B cell (primary cell): ENCODE results near the gene TNFRSF9.
"Not testable (repeated sequence)": the region's sequence is repeated elsewhere in the genome, so short reads cannot be mapped to it uniquely, and the experiment has no call there.

Experiments used
- CTCF ChIP-seq: fragments of 200-600 bp; IDR thresholded peaks from one replicate; pipeline ENCODE4 v1.8.0; 2022; ENCODE audit warnings: antibody characterized with exemption, mild to moderate bottlenecking
- EZH2 ChIP-seq: IDR thresholded peaks from 2 replicates; pipeline ENCODE4 v1.6.1; 2012; ENCODE audit warnings: borderline replicate concordance, low read depth, mild to moderate bottlenecking, moderate library complexity, low read length; ENCODE audit not compliant: insufficient read depth, poor library complexity, severe bottlenecking

- TF ChIP-seq CTCF, EZH2: not testable (repeated sequence)
Observed at GRCh38 chr1:7927061-7927460, 13.6 kb downstream of the TNFRSF9 start.
